HL-60 (cell line): ENCODE measurements around the gene RABGAP1L.

Source experiments
- DNase-seq, 2 experiments: peaks; one replicate each; pipeline ENCODE4 v3.0.0-alpha.2; 2010 to 2020; ENCODE audit warnings: low read depth in 1 of 2, low spot score in 1 of 2
- H3K27ac ChIP-seq: fragments of 250-450 bp; sonication (Bioruptor Pico); replicated peaks from 2 replicates; pipeline ENCODE4 v1.5.1; 2020; ENCODE audit warnings: mild to moderate bottlenecking, moderate library complexity
- H3K27me3 ChIP-seq: fragments of 250-450 bp; sonication (Bioruptor Pico); 2 replicates; pipeline ENCODE4 v1.5.1; 2021; ENCODE audit warnings: mild to moderate bottlenecking, moderate library complexity; ENCODE audit not compliant: insufficient read depth, poor library complexity, severe bottlenecking
- H3K4me3 ChIP-seq: replicated peaks from 2 replicates; pipeline ENCODE4 v1.5.1; 2011; ENCODE audit warnings: mild to moderate bottlenecking, control low read depth, low read length; ENCODE audit not compliant: insufficient read depth
- CTCF ChIP-seq: IDR thresholded peaks from one replicate; pipeline ENCODE4 v1.5.1; 2011; ENCODE audit warnings: low read length, control low read depth, inconsistent platforms; ENCODE audit not compliant: insufficient read depth
- GABPA ChIP-seq: IDR thresholded peaks from 2 replicates; pipeline ENCODE4 v1.6.1; 2012; ENCODE audit warnings: low read depth
- POLR2AphosphoS5 ChIP-seq: IDR thresholded peaks from 2 replicates; pipeline ENCODE4 v1.6.1; 2012; ENCODE audit warnings: low read depth
- REST ChIP-seq: IDR thresholded peaks from 2 replicates; pipeline ENCODE4 v1.6.1; 2012; ENCODE audit warnings: low read depth; ENCODE audit not compliant: insufficient replicate concordance
- SPI1 ChIP-seq: IDR thresholded peaks from 2 replicates; pipeline ENCODE4 v1.6.1; 2012; ENCODE audit warnings: low read depth, mild to moderate bottlenecking, borderline replicate concordance

RABGAP1L gene

GRCh38 chr1:174153825-174154107 is 5.6 kb upstream of the RABGAP1L start:
- no peak overlapping the region for H3K27ac ChIP-seq
- no peaks in the 10 kb centered on the region for H3K27me3 ChIP-seq

GRCh38 chr1:174156437-174156836 is 2.9 kb upstream of the RABGAP1L start:
- DNase-seq: no peak
- H3K4me3 ChIP-seq: no peak overlapping the region
- no peaks in the 10 kb centered on the region for H3K27me3 ChIP-seq
- no peak for TF ChIP-seq REST
- no peak overlapping the region for H3K27ac ChIP-seq

More at GRCh38 chr1:174153825-174154107, 5.6 kb upstream of the RABGAP1L start:
- H3K4me3 ChIP-seq: no peak overlapping the region
- no peak for TF ChIP-seq SPI1
- TF ChIP-seq CTCF: no peak
- no peak for TF ChIP-seq POLR2AphosphoS5
- DNase-seq: no peak

- Histone ChIP-seq H3K27ac (no peak overlapping the region), H3K4me3 (no peak overlapping the region), H3K27me3 (no peaks in the 10 kb centered on the region)
- TF ChIP-seq GABPA (no peak), SPI1 (no peak), CTCF (no peak), REST (no peak), POLR2AphosphoS5 (no peak)
- DNase-seq: no peak
Observed at GRCh38 chr1:174157157-174157806, 2.0 kb upstream of the RABGAP1L start.

GRCh38 chr1:174158767-174159251 is 511 bp upstream of the RABGAP1L start:
- TF ChIP-seq SPI1 (no peak), CTCF (no peak), GABPA (no peak), POLR2AphosphoS5 (no peak), REST (no peak)
- DNase-seq: no peak
- no peaks in the 10 kb centered on the region for H3K27me3 ChIP-seq
- peak overlapping the region; percentile 99 for H3K4me3 ChIP-seq
- H3K27ac ChIP-seq: peak overlapping the region; percentile 81
